NCI-H2196 treated with DMSO at 0.1 percent for 48 hours (cell line): ENCODE results near the gene CRPPA.
"Not testable (repeated sequence)": the region's sequence is repeated elsewhere in the genome, so short reads cannot be mapped to it uniquely, and the experiment has no call there.

ENCODE experiments used
- DNase-seq: peaks from one replicate; lab custom pipeline; 2025; ENCODE audit not compliant: unreplicated experiment; lab: John Stamatoyannopoulos, UW

CRPPA gene

GRCh38 chr7:16398146-16399017, 23.0 kb downstream of the CRPPA start:
- no peak for DNase-seq

DNA sequence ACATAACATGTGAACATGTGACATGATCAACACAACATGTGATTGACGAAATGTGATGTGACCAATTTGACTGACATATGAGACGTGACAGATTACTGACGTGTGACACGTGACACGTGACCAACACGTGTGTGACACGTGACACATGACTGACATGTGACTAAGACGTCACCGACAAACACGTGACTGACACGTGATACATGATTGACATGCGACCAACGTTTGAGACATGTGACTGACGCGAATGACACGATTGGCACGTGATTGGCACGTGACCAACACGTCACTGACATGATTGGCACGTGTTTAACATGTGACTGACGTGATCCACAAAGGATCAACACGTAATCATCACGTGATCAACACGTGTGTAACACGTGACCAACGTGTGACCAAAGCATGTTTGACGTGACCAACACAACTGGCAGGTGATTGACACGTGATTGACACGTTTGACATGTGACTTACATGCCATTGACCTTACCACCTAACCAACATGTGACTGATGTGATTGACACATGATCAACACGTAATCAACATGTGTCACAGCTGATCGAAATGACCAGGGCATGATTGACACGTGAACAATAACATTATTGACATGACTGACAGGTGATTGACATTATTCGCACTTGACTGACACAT, 23.7 kb downstream of the CRPPA start:
- no peak for DNase-seq

GRCh38 chr7:16396766-16397500, 24.4 kb downstream of the CRPPA start:
- DNase-seq, result no peak

- no peak for DNase-seq
These were observed 26.2 kb downstream of the CRPPA start for GRCh38 chr7:16395121-16395520.

DNA sequence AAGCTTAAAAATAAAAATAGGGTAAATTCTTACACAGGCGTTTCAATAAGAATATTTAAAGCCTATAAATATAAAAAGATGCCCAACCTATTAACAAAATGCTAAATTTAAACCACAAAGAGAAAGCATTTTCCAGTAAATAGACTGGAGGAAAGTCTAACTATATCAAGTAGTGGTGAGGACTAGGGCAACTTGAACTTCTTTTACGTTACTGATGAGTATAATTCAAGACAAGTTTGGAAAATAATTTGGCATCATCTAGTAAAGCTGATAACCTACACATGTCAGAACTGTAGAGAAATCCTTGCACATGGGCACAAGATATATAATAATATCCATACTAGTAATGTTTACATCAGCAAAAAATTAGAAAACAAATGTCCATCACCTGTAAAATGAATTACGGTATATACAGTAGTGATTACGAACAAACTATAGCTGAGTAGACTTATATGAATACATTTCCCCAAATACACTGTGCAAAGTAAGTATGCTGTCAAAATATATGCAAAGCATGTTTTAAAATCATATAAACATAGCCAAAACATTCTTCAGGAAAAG, 27.4 kb downstream of the CRPPA start:
- DNase-seq, result no peak

DNA sequence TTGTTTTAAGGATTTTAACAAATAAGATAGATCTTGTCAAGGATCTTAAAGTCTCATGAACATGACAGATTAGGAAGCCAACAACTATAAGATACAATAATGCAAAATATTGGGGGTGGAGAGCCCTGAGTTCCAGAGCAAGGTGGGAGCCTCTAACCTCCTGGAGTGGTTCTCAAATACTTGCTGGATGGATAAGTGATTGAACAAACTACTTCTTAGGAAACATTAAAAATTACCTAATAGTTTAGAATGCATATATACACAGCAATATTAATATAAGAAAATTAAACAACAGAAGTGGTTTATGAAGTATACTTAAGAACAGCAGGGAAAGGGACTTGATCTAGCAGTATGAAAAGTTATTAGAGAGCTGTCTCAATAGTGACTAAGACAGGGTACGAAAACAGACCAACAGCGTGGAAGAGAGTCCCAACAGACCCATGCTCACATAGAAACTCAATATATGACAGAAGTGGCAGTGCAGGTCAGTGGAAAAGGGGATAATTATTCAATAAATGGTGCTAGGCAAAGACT, 28.3 kb downstream of the CRPPA start:
- DNase-seq, result no peak

DNA sequence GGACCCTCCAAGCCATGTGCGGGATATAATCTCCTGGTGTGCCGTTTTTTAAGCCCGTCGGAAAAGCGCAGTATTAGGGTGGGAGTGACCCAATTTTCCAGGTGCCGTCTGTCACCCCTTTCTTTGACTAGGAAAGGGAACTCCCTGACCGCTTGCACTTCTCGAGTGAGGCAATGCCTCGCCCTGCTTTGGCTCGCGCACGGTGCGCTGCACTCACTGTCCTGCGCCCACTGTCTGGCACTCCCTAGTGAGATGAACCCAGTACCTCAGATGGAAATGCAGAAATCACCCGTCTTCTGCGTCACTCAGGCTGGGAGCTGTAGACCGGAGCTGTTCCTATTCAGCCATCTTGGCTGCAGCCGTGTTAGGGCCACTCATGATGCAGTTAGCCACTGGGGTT, 37.6 kb downstream of the CRPPA start:
- not testable (repeated sequence) for DNase-seq

GRCh38 chr7:16383103-16383502, 38.2 kb downstream of the CRPPA start:
- DNase-seq, result not testable (repeated sequence)
